ENCODE results near the gene OCIAD1.
"Not testable (repeated sequence)": the region's sequence is repeated elsewhere in the genome, so short reads cannot be mapped to it uniquely, and the experiment has no call there.

OCIAD1 gene

DNA sequence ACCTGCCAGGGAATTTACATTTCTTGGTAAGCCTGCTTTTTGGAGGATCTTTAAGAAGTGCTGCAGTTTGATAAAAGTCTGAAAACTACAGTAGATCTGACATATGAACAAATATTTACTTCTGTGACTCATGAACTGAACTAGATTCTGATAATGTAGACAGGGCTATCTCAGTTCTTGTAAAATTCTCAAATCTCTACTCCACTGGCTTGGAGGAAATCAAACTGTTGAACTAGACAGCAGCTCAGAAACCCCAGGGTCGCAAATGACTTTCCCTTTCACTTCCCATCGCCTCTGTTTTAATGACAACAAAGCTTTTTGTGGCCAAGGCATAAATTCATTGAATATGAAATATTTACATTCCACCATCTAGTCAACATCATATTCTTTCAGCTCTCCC lies 15.4 kb upstream of the OCIAD1 start:
- Histone ChIP-seq H3K4me2 (ENCODE audit: low read length) (no peak overlapping the region), H3K4me3 (ENCODE audit: low read depth, low read length) (no peak overlapping the region), H3K79me2 (no peaks in the 10 kb centered on the region), H3K4me1 (no peaks in the 10 kb centered on the region), H3K9me3 (ENCODE audit: control insufficient read depth, low read length) (no peaks in the 10 kb centered on the region), H2AFZ (no peak overlapping the region), H3K36me3 (ENCODE audit: control insufficient read depth, insufficient read depth, low read length) (no peaks in the 10 kb centered on the region), H3K9ac (no peak overlapping the region), H3K27me3 (ENCODE audit: control insufficient read depth, insufficient read depth, low read length) (no peaks in the 10 kb centered on the region), H3K27ac (no peak overlapping the region)
- TF ChIP-seq, protein P1, sequence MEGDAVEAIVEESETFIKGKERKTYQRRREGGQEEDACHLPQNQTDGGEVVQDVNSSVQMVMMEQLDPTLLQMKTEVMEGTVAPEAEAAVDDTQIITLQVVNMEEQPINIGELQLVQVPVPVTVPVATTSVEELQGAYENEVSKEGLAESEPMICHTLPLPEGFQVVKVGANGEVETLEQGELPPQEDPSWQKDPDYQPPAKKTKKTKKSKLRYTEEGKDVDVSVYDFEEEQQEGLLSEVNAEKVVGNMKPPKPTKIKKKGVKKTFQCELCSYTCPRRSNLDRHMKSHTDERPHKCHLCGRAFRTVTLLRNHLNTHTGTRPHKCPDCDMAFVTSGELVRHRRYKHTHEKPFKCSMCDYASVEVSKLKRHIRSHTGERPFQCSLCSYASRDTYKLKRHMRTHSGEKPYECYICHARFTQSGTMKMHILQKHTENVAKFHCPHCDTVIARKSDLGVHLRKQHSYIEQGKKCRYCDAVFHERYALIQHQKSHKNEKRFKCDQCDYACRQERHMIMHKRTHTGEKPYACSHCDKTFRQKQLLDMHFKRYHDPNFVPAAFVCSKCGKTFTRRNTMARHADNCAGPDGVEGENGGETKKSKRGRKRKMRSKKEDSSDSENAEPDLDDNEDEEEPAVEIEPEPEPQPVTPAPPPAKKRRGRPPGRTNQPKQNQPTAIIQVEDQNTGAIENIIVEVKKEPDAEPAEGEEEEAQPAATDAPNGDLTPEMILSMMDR (IDR thresholded peaks at IDR 0.05), result no peak

- H3K27ac ChIP-seq; H3K27me3 ChIP-seq (ENCODE audit: control insufficient read depth, insufficient read depth, low read length); H3K36me3 ChIP-seq (ENCODE audit: control insufficient read depth, insufficient read depth, low read length); H3K9ac ChIP-seq; H2AFZ ChIP-seq; H3K4me1 ChIP-seq; H3K79me2 ChIP-seq; H3K4me3 ChIP-seq (ENCODE audit: low read depth, low read length); H3K4me2 ChIP-seq (ENCODE audit: low read length); H3K9me3 ChIP-seq (ENCODE audit: control insufficient read depth, low read length): not testable (repeated sequence)
Measured at GRCh38 chr4:48816297-48816696, 14.6 kb upstream of the OCIAD1 start.

DNA sequence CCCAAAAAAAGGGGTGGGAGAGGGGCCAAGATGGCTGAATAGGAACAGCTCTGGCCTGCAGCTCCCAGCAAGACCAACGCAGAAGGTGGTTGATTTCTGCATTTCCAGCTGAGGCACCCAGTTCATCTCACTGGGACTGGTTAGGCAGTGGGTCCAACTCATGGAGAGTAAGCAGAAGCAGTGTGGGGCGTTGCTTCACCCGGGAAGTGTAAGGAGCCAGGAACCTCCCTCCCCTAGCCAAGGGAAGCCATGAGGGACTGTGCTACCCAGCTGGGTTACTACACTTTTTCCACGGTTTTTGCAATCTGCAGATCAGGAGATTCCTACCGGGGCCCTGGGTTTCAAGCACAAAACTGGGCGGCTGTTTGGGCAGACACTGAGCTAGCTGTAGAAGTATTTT lies 13.9 kb upstream of the OCIAD1 start:
- Histone ChIP-seq H3K4me3 (ENCODE audit: low read depth, low read length) (no peak overlapping the region), H2AFZ (no peak overlapping the region), H3K36me3 (ENCODE audit: control insufficient read depth, insufficient read depth, low read length) (no peaks in the 10 kb centered on the region), H3K9ac (no peak overlapping the region), H3K9me3 (ENCODE audit: control insufficient read depth, low read length) (no peaks in the 10 kb centered on the region), H3K4me2 (ENCODE audit: low read length) (no peak overlapping the region), H3K4me1 (no peaks in the 10 kb centered on the region), H3K79me2 (no peaks in the 10 kb centered on the region), H3K27ac (no peak overlapping the region), H3K27me3 (ENCODE audit: control insufficient read depth, insufficient read depth, low read length) (no peaks in the 10 kb centered on the region)
- TF ChIP-seq, protein P1 (IDR thresholded peaks at IDR 0.05), result no peak

GRCh38 chr4:48821431-48821830 lies 9.5 kb upstream of the OCIAD1 start:
- H2AFZ ChIP-seq; H3K4me3 ChIP-seq (ENCODE audit: low read depth, low read length); H3K36me3 ChIP-seq (ENCODE audit: control insufficient read depth, insufficient read depth, low read length); H3K4me1 ChIP-seq; H3K79me2 ChIP-seq; H3K27ac ChIP-seq; H3K9me3 ChIP-seq (ENCODE audit: control insufficient read depth, low read length); H3K4me2 ChIP-seq (ENCODE audit: low read length); H3K27me3 ChIP-seq (ENCODE audit: control insufficient read depth, insufficient read depth, low read length); H3K9ac ChIP-seq: not testable (repeated sequence)

GRCh38 chr4:48827622-48828021 lies 3.3 kb upstream of the OCIAD1 start:
- H3K4me1 ChIP-seq, result peaks cover 3% of the 10 kb centered on the region
- peaks cover 5% of the 10 kb centered on the region for H3K79me2 ChIP-seq
- no peak overlapping the region for H2AFZ ChIP-seq
- H3K36me3 ChIP-seq (ENCODE audit: control insufficient read depth, insufficient read depth, low read length), result no peaks in the 10 kb centered on the region
- no peak overlapping the region for H3K4me2 ChIP-seq (ENCODE audit: low read length)
- no peak overlapping the region for H3K4me3 ChIP-seq (ENCODE audit: low read depth, low read length)
- H3K9ac ChIP-seq, result no peak overlapping the region
- H3K27ac ChIP-seq, result no peak overlapping the region
- H3K27me3 ChIP-seq (ENCODE audit: control insufficient read depth, insufficient read depth, low read length), result no peaks in the 10 kb centered on the region
- no peaks in the 10 kb centered on the region for H3K9me3 ChIP-seq (ENCODE audit: control insufficient read depth, low read length)
- TF ChIP-seq, protein P1 (IDR thresholded peaks at IDR 0.05), result no peak

GRCh38 chr4:48831532-48832030 lies 693 bp downstream of the OCIAD1 start:
- TF ChIP-seq, protein P1 (IDR thresholded peaks at IDR 0.05), result no peak
- peaks cover 20% of the 10 kb centered on the region for H3K79me2 ChIP-seq
- no peaks in the 10 kb centered on the region for H3K9me3 ChIP-seq (ENCODE audit: control insufficient read depth, low read length)
- no peaks in the 10 kb centered on the region for H3K36me3 ChIP-seq (ENCODE audit: control insufficient read depth, insufficient read depth, low read length)
- no peaks in the 10 kb centered on the region for H3K27me3 ChIP-seq (ENCODE audit: control insufficient read depth, insufficient read depth, low read length)
- peak overlapping the region; percentile 91 for H3K9ac ChIP-seq
- H3K4me1 ChIP-seq, result peaks cover 3% of the 10 kb centered on the region
- H3K4me3 ChIP-seq (ENCODE audit: low read depth, low read length), result peak overlapping the region; percentile 86
- peak overlapping the region; percentile 98 for H2AFZ ChIP-seq
- peak overlapping the region; percentile 97 for H3K27ac ChIP-seq
- H3K4me2 ChIP-seq (ENCODE audit: low read length), result peak overlapping the region; percentile 69

Measured in parathyroid adenoma (tissue), 2 donors.